HG02642 (cell line): ENCODE data around the gene FARP2.
"Not testable (repeated sequence)": the region's sequence is repeated elsewhere in the genome, so short reads cannot be mapped to it uniquely, and the experiment has no call there.

Experiments used
- ATAC-seq: cut with Tn5 transposase; IDR thresholded peaks from one replicate; pipeline ENCODE4 v1.9.1; 2021; ENCODE audit warnings: mild to moderate bottlenecking; ENCODE audit not compliant: unreplicated experiment, poor library complexity

FARP2 gene

DNA sequence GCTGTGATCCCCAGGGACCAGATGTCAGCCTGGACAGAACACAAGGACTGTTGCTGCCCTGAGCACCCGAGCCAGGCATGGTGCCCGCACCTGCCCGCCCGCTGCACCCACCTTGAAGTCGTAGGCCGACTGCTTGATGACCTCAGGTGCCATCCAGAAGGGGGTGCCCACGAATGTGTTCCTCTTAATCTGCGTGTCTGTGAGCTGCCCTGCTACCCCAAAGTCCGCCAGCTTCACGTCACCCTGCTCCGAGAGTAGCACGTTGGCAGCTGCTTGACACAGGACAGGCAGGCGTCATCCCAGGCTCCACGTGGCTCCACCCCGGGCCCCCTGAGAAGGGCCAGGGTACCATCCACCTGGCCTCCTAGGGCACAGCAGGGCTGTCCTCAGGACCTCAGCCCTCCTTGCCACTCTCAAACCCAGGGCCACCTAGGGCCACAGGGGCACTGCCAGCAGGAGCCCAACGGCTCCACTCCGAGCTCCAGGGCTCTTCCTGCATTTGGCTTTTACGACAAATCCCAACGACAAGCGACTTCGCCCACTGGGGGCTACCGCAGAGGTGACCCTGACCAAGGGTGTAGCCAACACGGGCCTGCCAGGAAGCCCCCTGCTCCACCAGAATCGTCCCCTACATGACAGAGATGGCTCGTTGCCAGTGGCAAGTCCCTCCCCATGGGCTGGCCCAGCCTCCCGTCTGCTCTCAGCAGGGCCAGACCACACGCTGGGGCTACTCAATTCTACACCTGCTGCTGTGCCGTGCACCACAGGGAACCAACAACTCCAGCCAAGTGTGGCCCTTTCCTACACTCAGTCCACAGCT, 143.3 kb downstream of the FARP2 start:
- no peak for ATAC-seq

DNA sequence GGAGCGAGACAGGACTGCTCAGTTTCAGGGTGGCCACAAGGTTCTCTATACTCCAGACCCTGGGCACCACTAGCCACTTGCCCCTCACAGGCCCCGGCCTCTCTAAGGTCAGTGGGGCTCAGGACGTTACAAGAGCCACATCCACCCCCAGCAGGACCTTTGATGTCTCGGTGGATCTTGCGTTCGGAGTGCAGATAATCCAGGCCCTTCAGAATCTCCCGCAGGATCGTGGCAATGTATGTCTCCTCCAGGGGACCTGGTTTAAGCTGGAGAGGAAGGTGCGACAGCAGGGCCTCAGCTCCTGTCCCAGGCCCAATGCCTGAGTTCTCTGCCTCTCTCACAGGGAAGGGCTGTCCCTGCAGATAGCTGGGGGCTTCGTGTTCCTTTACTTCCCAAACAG, 143.9 kb downstream of the FARP2 start:
- ATAC-seq, result no peak

DNA sequence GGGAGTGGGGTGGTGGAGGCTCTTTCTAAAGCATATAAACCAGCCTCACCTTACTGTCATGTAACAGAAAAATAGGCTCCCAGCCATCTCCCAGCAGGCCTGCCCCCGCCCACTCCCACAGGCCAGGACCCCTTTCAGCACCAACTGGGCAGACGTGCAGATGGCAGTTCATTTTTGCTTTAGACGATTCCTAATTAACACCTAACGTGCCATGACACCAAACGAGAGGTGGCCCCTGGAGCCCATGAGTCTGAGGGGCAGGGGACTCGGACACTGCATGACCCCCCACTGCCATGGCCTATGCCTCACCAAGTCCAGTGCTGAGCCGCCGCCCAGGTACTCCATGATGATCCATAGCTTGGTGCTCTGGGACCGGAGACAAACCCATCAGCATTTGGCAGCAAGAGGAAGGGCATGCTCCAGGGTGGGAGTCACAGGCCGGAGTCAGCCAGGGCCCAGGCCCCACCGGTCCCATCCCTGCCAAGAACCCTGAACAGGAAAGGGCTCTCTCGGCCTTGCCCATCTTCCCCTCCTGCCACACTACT, 144.4 kb downstream of the FARP2 start:
- ATAC-seq, result no peak

DNA sequence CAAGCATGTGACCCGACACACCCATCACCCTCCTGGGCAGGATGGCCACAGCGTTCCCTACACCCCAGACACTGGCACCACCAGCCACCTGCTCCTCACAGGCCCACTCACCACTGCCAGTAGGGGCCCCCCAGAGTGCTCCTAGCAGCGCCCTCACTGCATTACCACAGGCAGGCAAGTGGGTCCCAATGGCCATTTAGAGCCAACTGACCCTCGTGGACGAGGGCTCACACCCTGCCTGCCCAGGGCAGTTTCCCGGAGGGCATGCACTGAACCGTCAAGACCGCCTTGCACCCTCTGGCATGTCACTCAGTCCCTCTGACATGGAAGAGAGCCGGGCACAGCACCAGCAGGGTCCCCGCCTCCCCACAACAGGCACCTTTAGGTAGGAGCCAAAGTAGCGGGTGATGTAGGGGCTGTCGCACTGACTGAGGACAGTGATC, 145.0 kb downstream of the FARP2 start:
- ATAC-seq, result no peak

DNA sequence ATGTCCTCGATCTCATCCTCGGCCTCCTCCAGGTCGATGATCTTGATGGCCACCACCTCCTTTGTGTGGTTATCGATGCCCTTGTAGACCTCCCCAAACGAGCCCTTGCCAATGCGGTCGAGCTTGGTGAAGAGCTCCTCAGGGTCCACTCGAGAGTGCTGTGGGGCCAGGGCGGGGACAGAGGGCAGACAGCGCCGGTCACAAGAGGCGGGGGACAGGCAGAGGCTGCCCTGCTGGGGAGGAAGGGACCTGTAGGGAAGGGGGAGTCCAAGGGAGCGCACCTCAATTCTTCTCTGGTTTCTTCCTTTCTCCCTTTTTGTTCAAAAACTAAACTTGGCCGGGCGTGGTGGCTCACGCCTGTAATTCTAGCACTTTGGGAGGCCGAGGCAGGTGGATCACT, 145.5 kb downstream of the FARP2 start:
- ATAC-seq, result no peak

DNA sequence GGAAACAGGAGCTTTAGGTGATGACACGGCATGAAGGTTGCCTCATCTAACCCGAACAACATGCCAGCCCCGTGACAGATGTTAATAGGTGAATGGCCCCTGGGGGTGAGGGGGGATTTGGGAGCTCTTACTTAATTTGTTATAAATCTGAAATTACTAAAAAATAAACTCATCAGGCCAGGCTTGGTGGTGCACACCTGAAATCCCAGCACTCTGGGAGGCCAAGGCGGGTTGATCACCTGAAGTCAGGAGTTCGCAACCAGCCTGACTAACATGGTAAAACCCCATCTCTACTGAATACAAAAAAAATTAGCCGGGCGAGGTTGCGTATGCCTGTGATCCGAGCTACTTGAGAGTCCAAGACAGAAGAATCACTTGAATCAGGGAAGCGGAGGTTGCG, 146.2 kb downstream of the FARP2 start:
- ATAC-seq, result no peak

DNA sequence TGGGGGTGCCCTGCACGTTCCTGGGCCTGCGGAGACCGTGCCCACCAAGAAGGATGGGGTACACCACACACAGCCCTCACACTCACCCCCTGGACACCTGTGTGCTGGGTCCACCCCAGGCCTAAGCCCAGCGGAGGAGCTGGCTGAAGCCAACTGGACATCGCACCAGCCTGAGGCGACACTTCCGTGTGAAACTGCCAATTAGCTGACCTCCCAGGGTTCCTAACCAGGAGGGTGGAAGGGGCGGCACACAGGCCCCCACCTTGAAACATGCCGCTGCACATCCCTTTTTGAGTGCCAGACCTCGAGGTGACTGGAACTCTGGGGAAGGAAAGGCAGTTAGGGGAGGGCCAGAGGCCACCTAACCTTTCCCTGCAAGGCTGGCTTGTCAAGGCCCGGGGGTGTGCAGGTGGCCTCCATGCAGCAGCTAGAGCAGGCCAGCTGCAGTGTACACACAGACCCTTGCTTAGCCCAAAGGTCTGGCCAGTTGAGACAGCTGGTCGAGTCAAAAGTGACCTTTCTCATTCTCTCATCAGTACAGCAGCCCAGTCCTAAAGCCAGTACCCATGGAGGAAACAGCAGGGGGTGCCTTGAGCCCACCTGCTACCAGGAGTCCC, 147.8 kb downstream of the FARP2 start:
- no peak for ATAC-seq

DNA sequence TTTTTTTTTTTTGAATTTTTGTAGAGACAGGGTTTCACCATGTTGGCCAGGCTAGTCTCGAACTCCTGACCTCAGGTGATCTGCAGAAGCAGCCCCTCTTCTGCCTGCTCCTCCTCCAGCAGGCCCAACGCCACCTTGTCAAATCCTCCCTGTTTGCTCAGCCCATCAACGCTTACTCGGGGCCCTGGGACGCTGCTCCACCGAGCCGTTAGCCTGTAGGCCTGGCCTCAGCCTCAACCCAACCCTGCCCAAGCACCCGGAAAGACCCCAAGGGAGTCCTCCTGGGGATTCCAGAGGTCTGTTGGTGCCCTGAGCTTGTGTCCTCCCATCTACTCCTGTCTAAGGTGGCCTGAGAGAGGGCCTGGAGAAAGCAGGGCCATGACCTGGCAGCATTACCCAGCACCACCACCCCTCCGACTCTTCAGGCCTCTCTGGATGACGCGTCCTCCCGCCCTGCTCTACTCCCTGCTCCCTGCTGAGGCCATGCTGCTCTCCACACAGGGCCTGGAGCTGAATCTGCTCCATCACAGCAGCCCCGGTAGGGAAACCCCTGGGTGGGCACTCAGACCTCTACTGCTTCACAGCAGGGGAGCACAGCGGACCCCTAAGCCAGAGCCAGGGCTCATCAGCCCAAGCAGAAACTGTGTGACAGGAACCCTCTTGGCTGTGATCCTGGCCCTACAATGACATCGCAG, 149.1 kb downstream of the FARP2 start:
- ATAC-seq, result no peak

DNA sequence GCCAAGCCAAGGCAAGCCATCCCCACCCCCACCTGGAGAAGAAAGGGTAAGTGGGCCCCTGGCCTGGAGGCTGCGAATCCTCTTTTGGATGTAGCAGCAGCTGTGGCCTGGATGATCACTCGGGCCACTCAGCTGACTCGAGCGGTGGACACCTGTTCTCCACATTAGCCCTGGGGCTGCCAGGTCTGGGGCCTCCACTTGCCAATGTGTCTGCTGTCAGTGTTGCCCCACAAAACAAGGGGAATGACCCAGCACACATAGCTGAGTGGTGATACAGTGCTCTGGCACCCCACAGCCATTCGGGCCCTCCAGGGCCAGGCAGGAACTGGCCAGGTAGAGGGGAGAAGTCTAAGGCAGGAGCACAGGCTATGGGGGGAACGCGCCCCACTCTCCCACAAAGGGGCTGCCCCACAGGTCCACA, 149.7 kb downstream of the FARP2 start:
- ATAC-seq, result no peak

DNA sequence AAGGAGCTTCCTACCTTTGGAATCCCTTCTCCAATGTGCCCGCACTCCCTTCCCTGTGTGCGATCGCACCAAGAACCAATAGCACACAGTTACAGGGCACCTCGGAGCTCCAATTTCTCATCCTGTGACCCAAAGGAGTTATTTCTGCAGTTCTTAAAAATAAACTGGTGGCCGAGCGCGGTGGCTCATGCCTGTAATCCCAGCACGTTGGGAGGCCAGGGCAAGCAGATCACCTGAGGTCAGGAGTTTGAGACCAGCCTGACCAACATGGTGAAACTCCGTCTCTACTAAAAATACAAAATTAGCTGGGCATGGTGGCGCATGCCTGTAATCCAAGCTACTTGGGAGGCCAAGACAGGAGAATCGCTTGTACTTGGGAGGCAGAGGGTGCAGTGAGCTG, 150.2 kb downstream of the FARP2 start:
- ATAC-seq, result not testable (repeated sequence)

DNA sequence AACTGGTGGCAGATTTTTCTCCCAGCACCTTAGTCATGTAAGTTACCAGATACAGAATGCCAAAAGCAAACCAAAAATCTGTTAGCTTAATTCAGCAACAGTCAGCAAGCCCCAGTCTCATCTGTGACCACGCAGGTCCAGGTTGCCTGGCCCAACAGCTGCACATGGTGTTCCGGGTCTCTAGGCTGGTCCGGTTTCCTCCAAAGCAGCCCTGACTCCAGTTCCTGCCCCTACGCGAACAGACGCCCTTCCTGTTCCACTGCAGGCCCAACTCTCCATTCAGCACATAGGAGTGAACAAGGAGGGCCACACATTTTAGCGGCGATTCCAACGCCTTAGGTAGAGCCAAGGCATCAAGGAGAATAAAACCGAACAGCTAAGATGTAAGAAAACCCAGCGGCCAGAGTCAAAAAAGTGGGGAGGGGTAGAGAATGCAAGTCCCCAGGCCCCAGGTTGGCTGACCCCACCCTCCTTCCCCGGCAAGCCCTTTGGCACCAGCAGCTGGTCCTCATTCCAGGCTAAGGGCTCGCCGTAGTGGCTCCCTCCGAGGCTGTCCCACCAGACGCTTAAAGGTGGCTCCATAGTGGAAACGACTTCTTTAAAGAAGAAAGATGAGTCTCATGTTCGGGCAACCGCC, 150.8 kb downstream of the FARP2 start:
- ATAC-seq, result no peak

DNA sequence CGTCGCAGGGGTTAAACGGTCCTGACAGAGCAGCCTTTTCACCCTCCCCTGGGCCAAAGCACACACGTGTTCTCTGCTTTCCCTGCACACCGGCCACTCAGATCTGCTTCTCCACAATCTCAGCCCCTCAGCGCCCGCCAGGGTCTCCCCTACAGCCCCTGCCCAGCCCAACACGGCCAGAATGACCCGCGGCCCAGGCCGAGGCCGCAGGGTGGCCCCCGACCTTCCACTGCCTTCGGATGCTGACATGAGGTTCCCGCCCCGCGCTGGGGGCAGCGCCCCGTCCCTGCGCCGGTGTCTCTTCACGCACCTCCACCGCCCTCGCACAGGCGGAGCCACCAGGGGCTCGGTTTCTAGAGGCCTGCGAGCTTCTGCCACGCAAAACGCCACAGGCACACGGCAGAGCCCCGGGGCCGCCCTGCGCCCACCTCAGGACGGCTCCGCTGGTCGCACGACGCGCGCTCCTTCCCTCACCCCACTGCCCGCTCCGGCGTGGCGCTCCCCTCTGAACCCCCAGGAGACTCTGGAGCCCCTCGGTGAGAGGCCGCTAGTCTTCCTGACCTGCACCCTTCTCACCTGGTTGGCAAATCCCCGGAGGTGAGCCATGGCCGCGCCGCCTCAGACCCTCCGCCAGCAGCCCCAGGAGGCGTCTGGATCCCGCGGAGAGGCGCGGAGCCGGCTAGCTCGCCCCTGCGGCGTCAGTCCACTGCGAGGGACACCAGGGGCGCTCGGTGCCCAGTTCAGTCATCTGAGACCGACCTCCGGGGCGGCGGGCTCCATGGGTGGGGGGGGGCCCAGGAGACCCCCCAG, 151.6 kb downstream of the FARP2 start:
- ATAC-seq, result peak; percentile 22

DNA sequence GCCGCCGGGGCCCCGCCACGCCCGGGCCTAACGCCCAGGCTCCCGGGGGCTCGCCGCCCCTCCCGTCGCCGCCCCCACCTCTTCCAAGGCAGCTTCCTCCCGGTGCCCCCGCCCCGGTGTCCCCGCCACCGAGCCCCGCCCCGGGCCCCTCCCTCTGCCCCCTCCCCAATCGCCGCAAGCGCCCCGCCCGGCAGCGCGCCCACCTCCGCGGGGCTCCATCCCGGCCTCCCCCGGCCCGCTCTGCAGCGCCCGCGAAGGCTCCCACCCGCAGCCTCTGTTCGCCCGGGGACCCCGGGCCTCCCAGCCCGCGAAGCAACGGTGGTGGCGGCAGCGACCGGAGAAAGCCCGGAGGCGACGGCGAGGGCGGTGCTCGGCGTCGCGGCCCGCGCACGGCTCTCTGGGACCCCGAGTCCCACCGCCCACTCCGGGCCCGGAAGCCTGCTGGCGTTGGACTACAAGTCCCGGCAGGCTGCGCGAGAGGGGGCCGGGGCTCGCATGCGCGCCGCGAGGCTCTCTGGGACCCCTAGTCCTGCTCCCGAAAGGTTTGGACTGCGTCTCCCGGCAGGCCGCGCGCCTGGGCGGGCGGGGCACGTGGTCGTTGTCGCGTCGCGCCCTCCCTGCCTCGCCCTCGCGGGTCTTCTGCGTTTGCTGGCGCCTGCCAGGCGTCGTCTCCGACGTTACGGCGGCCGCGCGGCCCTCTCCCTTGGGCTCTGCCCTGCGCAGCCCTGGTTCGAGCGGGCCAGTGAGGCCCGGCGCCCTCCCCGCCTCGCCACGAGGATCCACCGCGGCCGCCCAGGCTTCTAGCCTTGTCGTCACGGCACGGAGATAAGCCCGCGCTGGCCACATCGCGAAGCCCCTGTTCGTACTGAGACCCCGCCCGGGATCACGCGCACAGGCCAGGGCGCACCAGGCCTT, 152.4 kb downstream of the FARP2 start, which contains the start of gene STK25:
Gene STK25, minus strand, starts transcription at position 345 of the 915 bp plus-strand sequence. CDS start 549 bp downstream, outside the sequence.
- ATAC-seq, result peak; percentile 92

DNA sequence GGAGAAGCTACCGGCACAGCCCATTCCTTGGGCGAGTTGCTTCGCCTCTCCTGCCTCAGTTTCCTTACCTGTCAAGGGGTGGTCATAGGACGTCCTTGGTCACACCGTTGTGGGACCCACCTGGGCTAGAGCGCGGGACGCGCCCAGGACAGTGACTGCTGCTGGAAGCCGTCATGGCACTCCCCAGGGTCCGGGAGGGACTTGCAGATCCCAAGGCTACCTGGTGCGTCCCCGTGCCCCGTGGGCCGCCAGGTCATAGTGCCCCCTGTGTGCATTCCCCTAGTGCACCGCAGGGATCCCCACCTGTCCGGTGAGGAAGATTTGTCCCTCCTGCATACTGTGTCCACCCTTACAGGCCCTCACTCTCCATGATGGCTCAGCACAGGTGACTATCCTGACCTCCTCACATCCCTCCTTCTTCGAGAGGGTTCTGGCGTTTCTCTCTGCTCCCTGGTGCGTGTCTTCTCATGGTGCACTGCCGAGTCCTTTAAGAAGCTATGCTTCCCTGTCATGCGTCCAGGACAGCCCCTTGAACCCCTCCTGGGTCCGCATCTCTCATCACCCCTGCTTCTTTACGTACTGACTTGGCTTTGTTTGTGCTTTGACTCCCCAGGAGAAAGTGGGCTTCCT, 153.2 kb downstream of the FARP2 start:
- no peak for ATAC-seq

DNA sequence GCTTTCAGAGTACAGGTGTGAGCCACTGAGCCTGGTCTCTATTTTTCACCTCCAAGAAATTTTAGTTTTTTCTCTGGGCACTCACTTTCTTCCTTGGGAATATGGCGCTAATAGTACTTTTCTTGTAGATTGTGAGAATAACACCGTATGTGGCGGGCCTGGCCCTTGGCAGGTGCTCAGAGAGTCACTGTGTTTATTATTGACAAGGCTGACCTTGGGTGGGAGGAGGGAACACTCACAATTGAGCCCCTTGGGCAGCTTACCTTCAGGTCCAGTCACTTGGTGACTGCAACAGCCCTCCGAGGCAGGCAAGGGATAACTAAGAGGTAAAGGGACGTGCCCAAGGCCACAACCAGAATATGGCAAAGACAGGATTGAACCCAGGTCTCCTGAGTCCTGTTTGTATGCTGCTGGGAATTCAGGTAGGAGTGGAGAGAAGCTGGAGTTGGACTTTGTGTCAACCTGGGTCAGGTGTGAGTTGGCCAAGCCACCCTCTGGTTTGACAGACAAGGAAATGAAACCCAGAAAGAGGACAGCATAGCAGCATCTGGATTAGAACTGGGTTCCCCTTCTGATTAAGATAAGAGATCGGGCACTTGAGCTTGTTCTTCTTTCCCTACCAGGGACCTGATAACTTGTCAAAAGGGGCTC, 155.1 kb downstream of the FARP2 start:
- no peak for ATAC-seq

DNA sequence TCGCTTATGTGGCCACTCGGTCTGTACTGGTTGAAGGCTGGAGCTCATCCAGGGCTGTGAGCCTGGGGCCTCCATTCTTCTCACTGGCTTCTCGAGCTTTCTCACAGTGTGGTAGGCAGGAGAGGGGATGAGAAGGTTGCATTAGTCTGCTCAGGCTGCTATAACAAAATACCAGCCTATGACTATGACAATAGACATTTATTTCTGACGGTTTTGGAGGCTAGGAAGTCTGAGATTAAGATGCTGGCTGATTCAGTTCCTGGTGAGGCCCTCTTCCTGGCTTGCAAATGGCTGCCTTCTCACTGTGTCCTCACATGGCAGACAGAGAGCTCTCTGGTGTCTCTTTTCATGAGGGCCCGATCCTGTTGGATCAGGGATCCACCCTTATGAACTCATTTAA, 158.5 kb downstream of the FARP2 start:
- no peak for ATAC-seq

DNA sequence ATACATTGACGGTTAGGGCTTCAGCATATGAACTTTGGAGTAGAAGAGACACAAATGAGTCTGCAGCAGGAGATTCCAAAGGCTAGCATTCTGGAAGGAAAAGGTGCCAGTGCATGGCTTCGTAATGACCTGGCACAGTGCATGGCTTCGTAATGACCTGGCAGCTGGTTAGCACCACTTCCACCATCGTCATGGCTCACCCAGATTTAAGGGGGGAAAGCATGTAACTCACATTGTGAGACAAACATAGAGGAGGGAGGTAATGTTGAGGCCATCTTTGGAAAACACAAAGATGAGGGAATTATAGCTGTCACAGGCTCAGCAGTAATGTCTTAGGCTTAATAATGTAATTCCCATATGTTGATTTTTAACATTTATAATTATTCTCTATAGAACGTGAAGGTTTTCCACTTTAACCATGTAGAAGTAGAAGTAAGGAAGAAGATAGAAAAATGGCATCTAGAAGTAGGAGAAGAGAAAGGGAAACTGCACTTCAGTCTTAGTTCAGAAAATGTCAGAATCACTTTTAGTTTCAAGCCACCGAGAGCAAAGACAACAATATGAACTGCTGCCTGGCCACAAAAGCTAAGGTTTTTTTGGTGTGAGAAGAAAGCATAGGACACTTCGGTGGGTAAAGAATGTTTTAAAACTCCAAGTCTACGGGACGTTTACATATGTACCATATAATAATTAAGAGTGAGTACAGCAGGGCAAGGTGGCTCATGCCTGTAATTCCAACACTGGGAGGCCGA, 159.1 kb downstream of the FARP2 start:
- no peak for ATAC-seq
